ENCODE data around the gene SPTBN5.
A peak's percentile ranks its signal among the peaks of the same experiment; 100 is the strongest.

The SPTBN5 gene

GRCh38 chr15:41806291-41807181, 87.3 kb downstream of the SPTBN5 start:
- DNase-seq (ENCODE audit: low read depth, low spot score), result peak; percentile 69

- DNase-seq (ENCODE audit: low read depth, low spot score), result no peak
These were observed 88.1 kb downstream of the SPTBN5 start for GRCh38 chr15:41805711-41806110.

- no peak for DNase-seq (ENCODE audit: low read depth, low spot score)
These were observed 88.8 kb downstream of the SPTBN5 start for GRCh38 chr15:41804916-41805666.

- DNase-seq (ENCODE audit: low read depth, low spot score), result peak; percentile 79
These were observed 89.5 kb downstream of the SPTBN5 start for GRCh38 chr15:41804361-41804760.

GRCh38 chr15:41801850-41802455, 91.9 kb downstream of the SPTBN5 start:
- DNase-seq (ENCODE audit: low read depth, low spot score), result no peak

GRCh38 chr15:41801185-41801584, 92.7 kb downstream of the SPTBN5 start:
- no peak for DNase-seq (ENCODE audit: low read depth, low spot score)

- no peak for DNase-seq (ENCODE audit: low read depth, low spot score)
These were observed 94.4 kb downstream of the SPTBN5 start for GRCh38 chr15:41799488-41799805.

- no peak for DNase-seq (ENCODE audit: low read depth, low spot score)
These were observed 95.0 kb downstream of the SPTBN5 start for GRCh38 chr15:41798607-41799487.
